Kidney (tissue), 14 donors: ENCODE data around the gene PGF. TPM values are rescaled to one million over a fixed set of nuclear protein-coding genes. Genes with fewer than 3 reads are reported as not detected.

ENCODE experiments used
- DNase-seq, 5 donors: peaks; one replicate each; pipeline ENCODE4 v3.0.0-alpha.2; 2013 to 2020
- FAIRE-seq: peaks from 2 replicates; lab custom pipeline; 2012; peaks lifted over from hg19 to GRCh38; lab: Jason Lieb, UNC
- H3K27ac ChIP-seq, 2 donors: one replicate each; pipeline ENCODE4 v1.7.0; 2013; ENCODE audit warnings: low read depth in 2 of 2, low read length in 2 of 2, inconsistent platforms in 1 of 2
- H3K27me3 ChIP-seq: one replicate; pipeline ENCODE4 v1.7.1; 2013; ENCODE audit warnings: low read length, inconsistent platforms; ENCODE audit not compliant: control insufficient read depth, insufficient read depth
- H3K36me3 ChIP-seq, 3 donors: one replicate each; pipeline versions ENCODE4 v1.7.0 to v1.7.1; 2013; ENCODE audit warnings: low read length in 3 of 3, control low read depth in 1 of 3, inconsistent platforms in 1 of 3; ENCODE audit not compliant: insufficient read depth in 3 of 3, control insufficient read depth in 2 of 3
- H3K4me1 ChIP-seq, 3 donors: one replicate each; pipeline versions ENCODE4 v1.7.0 to v1.7.1; 2013; ENCODE audit warnings: low read length in 3 of 3, inconsistent platforms in 1 of 3, low read depth in 1 of 3; ENCODE audit not compliant: control insufficient read depth in 2 of 3, insufficient read depth in 2 of 3
- H3K4me3 ChIP-seq, 3 donors: one replicate each; pipeline versions ENCODE4 v1.7.0 to v1.8.1; 2013; ENCODE audit warnings: low read length in 3 of 3, control low read depth in 1 of 3, inconsistent platforms in 1 of 3
- H3K9ac ChIP-seq, 3 donors: one replicate each; pipeline versions ENCODE4 v1.7.0 to v1.7.1; 2013; ENCODE audit warnings: low read length in 3 of 3, control low read depth in 1 of 3, inconsistent platforms in 1 of 3
- H3K9me3 ChIP-seq, 3 donors: one replicate each; pipeline versions ENCODE4 v1.7.0 to v1.7.1; 2013; ENCODE audit warnings: low read length in 3 of 3, control low read depth in 1 of 3, inconsistent platforms in 1 of 3; ENCODE audit not compliant: control insufficient read depth in 2 of 3, insufficient read depth in 1 of 3
- CTCF ChIP-seq: IDR thresholded peaks from 3 replicates; pipeline ENCODE4 v1.5.1; 2012; ENCODE audit warnings: mild to moderate bottlenecking, moderate library complexity, borderline replicate concordance; ENCODE audit not compliant: insufficient read depth; ENCODE audit errors: extremely low read depth
- intact Hi-C: fragments of 100-400 bp; cut with DNase I; formaldehyde crosslinking; loops from one replicate; pipeline ENCODE4 v1.11.1; 2022
- polyA plus RNA-seq: library from polyadenylated mRNA; stranded (reverse); fragments of 350-450 nt; fragmentation: Illumina TruSeq; extraction: RNeasy Lipid Tissue Mini Kit (QIAGEN cat#74804); gene quantifications from one replicate; pipeline ENCODE4 v1.2.3, GENCODE V29; 2014; ENCODE audit warnings: low read depth, low replicate concordance; ENCODE audit not compliant: insufficient read depth
- total RNA-seq: library from RNA; stranded (reverse); fragmentation: NEBNext Ultra II Directional; extraction: Animal tissue kit (Norgen Biotek cat#: 25700); gene quantifications from one replicate; pipeline ENCODE4 v1.2.1, GENCODE V29; 2021
- donor health status: control.
- donor health status: control.
- donor health status: control.
- donor health status: control.
- donor health status: control.
- donor health status: DM: yes; HTN: yes; CAD: no.
- donor health status: Normal renal cell carcinoma (clear cell type).

PGF gene
- total and polyA plus RNA-seq, 2 donors from 2014 or later = 9.3 to 12.1 TPM

- Histone ChIP-seq H3K4me3 (no peak overlapping the region), H3K27ac (no peak overlapping the region), H3K27me3 (no peaks in the 10 kb centered on the region), H3K9ac (no peak overlapping the region), H3K4me1 (peaks cover 0 to 5% (median 0%) of the 10 kb centered on the region in 3 donors), H3K36me3 (no peaks in the 10 kb centered on the region), H3K9me3 (no peaks in the 10 kb centered on the region)
- TF ChIP-seq CTCF = no peak
- DNase-seq (peak; percentile 44 to 70 (median 66)), FAIRE-seq (no peak)
- intact Hi-C loops = no loop called here
These were observed 24.3 kb upstream of the PGF start for GRCh38 chr14:74979442-74980397.

GRCh38 chr14:74979029-74979428 lies 23.6 kb upstream of the PGF start:
- no peak for TF ChIP-seq CTCF
- FAIRE-seq = no peak
- no peak for DNase-seq
- Histone ChIP-seq H3K9me3 (no peaks in the 10 kb centered on the region), H3K27ac (no peak overlapping the region), H3K9ac (no peak overlapping the region), H3K4me3 (no peak overlapping the region), H3K27me3 (no peaks in the 10 kb centered on the region), H3K36me3 (no peaks in the 10 kb centered on the region), H3K4me1 (peaks cover 0 to 6% (median 0%) of the 10 kb centered on the region in 3 donors)
- intact Hi-C loops = no loop called here

DNA sequence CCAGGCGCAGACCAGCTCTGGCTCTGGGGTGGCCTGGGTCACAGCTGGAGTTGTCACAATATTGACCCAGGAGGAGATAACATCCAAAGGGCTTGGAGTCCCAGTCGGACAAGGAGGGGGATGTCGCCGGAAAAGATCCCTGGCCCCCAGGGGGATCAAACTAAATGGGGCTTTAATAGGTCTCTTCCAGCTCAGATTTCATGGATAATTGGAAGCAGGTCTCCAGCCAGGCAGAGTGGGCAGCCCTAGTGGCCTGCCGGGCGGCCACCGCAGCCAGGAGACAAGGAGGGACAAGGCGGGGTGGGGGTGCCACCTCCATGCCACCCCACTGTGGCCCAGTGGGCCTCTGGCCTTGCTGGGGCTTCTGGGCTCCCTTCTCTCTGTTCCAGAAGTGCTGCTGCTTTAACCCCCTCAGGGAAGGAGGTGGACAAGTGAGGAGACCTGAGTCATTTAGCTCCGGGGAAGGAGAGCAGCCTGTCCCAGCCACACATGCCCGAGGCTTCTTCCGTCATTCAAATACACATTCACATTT lies 23.1 kb upstream of the PGF start:
- no peak for TF ChIP-seq CTCF
- DNase-seq (no peak), FAIRE-seq (no peak)
- H3K9ac ChIP-seq = no peak overlapping the region
- H3K27ac ChIP-seq = no peak overlapping the region
- no peaks in the 10 kb centered on the region for H3K36me3 ChIP-seq
- H3K4me1 ChIP-seq = peaks cover 0 to 6% (median 0%) of the 10 kb centered on the region in 3 donors
- H3K9me3 ChIP-seq = no peaks in the 10 kb centered on the region
- intact Hi-C loops = no loop called here
- no peaks in the 10 kb centered on the region for H3K27me3 ChIP-seq
- H3K4me3 ChIP-seq = no peak overlapping the region
